Fibroblast of lung (primary cell): ENCODE measurements around the gene RAB10.

Experiments used
- EZH2 ChIP-seq: IDR thresholded peaks from 2 replicates; pipeline ENCODE4 v1.5.1; 2012; ENCODE audit warnings: low read length, control low read depth, mild to moderate bottlenecking; ENCODE audit errors: missing control alignments
- TF ChIP-seq, protein P1 (sequence below), 2 donors: IDR thresholded peaks in 1 of 2; conservative IDR thresholded peaks in 1 of 2; 1 replicate in 1 of 2; 2 replicates in 1 of 2; pipeline ENCODE4 v1.5.1; 2011 to 2012; ENCODE audit warnings: low read length in 2 of 2, control low read depth in 1 of 2, inconsistent platforms in 1 of 2, low read depth in 1 of 2, mild to moderate bottlenecking in 1 of 2

- TF ChIP-seq, protein P1, sequence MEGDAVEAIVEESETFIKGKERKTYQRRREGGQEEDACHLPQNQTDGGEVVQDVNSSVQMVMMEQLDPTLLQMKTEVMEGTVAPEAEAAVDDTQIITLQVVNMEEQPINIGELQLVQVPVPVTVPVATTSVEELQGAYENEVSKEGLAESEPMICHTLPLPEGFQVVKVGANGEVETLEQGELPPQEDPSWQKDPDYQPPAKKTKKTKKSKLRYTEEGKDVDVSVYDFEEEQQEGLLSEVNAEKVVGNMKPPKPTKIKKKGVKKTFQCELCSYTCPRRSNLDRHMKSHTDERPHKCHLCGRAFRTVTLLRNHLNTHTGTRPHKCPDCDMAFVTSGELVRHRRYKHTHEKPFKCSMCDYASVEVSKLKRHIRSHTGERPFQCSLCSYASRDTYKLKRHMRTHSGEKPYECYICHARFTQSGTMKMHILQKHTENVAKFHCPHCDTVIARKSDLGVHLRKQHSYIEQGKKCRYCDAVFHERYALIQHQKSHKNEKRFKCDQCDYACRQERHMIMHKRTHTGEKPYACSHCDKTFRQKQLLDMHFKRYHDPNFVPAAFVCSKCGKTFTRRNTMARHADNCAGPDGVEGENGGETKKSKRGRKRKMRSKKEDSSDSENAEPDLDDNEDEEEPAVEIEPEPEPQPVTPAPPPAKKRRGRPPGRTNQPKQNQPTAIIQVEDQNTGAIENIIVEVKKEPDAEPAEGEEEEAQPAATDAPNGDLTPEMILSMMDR (conservative IDR thresholded peaks at IDR 0.05 in 1 of 2, IDR thresholded peaks at IDR 0.05 in 1 of 2; ENCODE audit: low read depth in 1 of 2, low read length in 2 of 2): no peak
- no peak for TF ChIP-seq EZH2
Observed at GRCh38 chr2:26089337-26089736, 55.5 kb downstream of the RAB10 start.
